Lower lobe of right lung (tissue), 2 donors: ENCODE data around the gene UBAC1. TPM values are rescaled to one million over a fixed set of nuclear protein-coding genes. Genes with fewer than 3 reads are reported as not detected.
A peak's percentile ranks its signal among the peaks of the same experiment; 100 is the strongest.

Experiments used
- ATAC-seq, 2 donors: fragments of 200-7000 bp; cut with Tn5 transposase; one replicate each; pipeline ENCODE4 v1.9.1; 2020 to 2022; ENCODE audit warnings: mild to moderate bottlenecking in 2 of 2, moderate library complexity in 2 of 2
- DNase-seq: peaks from one replicate; pipeline ENCODE4 v3.0.0-alpha.2; 2020
- H3K27ac ChIP-seq: fragments of 200-600 bp; one replicate; pipeline ENCODE4 v1.8.0; 2022
- H3K27me3 ChIP-seq: fragments of 200-600 bp; one replicate; pipeline ENCODE4 v1.8.0; 2022; ENCODE audit warnings: low read depth
- H3K36me3 ChIP-seq: fragments of 200-600 bp; one replicate; pipeline ENCODE4 v1.8.0; 2022; ENCODE audit warnings: mild to moderate bottlenecking
- H3K4me1 ChIP-seq: fragments of 200-600 bp; one replicate; pipeline ENCODE4 v1.8.0; 2022
- H3K4me3 ChIP-seq: fragments of 200-600 bp; one replicate; pipeline ENCODE4 v1.8.0; 2022; ENCODE audit warnings: mild to moderate bottlenecking
- H3K9me3 ChIP-seq: fragments of 200-600 bp; one replicate; pipeline ENCODE4 v1.8.0; 2022
- CTCF ChIP-seq: fragments of 200-600 bp; IDR thresholded peaks from one replicate; pipeline ENCODE4 v1.8.0; 2022; ENCODE audit warnings: antibody characterized with exemption, mild to moderate bottlenecking
- intact Hi-C: fragments of 100-400 bp; cut with DNase I; formaldehyde crosslinking; loops from one replicate; pipeline ENCODE4 v1.11.0; 2022
- total RNA-seq: library from RNA; stranded (reverse); fragmentation: NEBNext Ultra II Directional; extraction: Animal tissue kit (Norgen Biotek cat#: 25700); gene quantifications from one replicate; pipeline ENCODE4 v1.2.1, GENCODE V29; 2021
- donor health status: DM: no; HTN: yes; CAD: no; lungs with severe emphysema.

UBAC1 gene
- total RNA-seq, 1 donor from 2014 or later, result 40.3 TPM

GRCh38 chr9:135998016-135998380, 36.8 kb upstream of the UBAC1 start:
- no peak for TF ChIP-seq CTCF
- no peak overlapping the region for H3K27ac ChIP-seq
- no peak overlapping the region for H3K4me3 ChIP-seq
- intact Hi-C loops, result no loop called here
- no peak for ATAC-seq
- H3K27me3 ChIP-seq, result no peaks in the 10 kb centered on the region
- no peaks in the 10 kb centered on the region for H3K36me3 ChIP-seq
- H3K9me3 ChIP-seq, result no peaks in the 10 kb centered on the region
- H3K4me1 ChIP-seq, result peaks cover 38% of the 10 kb centered on the region
- DNase-seq, result no peak

- no peaks in the 10 kb centered on the region for H3K27me3 ChIP-seq
- peaks cover 38% of the 10 kb centered on the region for H3K4me1 ChIP-seq
- ATAC-seq, result no peak
- H3K4me3 ChIP-seq, result no peak overlapping the region
- no peak overlapping the region for H3K27ac ChIP-seq
- no peaks in the 10 kb centered on the region for H3K36me3 ChIP-seq
- no peak for TF ChIP-seq CTCF
- H3K9me3 ChIP-seq, result no peaks in the 10 kb centered on the region
- no peak for DNase-seq
- intact Hi-C loops, result no loop called here
These were observed 36.2 kb upstream of the UBAC1 start for GRCh38 chr9:135997090-135998015.

GRCh38 chr9:135995816-135996215, 34.6 kb upstream of the UBAC1 start:
- Histone ChIP-seq H3K4me3 (no peak overlapping the region), H3K36me3 (no peaks in the 10 kb centered on the region), H3K9me3 (no peaks in the 10 kb centered on the region), H3K27ac (no peak overlapping the region), H3K4me1 (peaks cover 51% of the 10 kb centered on the region), H3K27me3 (no peaks in the 10 kb centered on the region)
- intact Hi-C loops, result no loop called here
- DNase-seq, result no peak
- no peak for ATAC-seq
- TF ChIP-seq CTCF, result no peak

- ATAC-seq (no peak), DNase-seq (no peak)
- Histone ChIP-seq H3K9me3 (no peaks in the 10 kb centered on the region), H3K36me3 (no peaks in the 10 kb centered on the region), H3K27ac (peak overlapping the region; percentile 92), H3K4me1 (peaks cover 60% of the 10 kb centered on the region), H3K27me3 (no peaks in the 10 kb centered on the region), H3K4me3 (no peak overlapping the region)
- intact Hi-C loops, result no loop called here
- no peak for TF ChIP-seq CTCF
These were observed 33.5 kb upstream of the UBAC1 start for GRCh38 chr9:135994501-135995192.

- ATAC-seq (no peak), DNase-seq (peak; percentile 40)
- no peaks in the 10 kb centered on the region for H3K9me3 ChIP-seq
- H3K4me1 ChIP-seq, result peaks cover 66% of the 10 kb centered on the region
- H3K27ac ChIP-seq, result peak overlapping the region; percentile 92
- H3K36me3 ChIP-seq, result no peaks in the 10 kb centered on the region
- intact Hi-C loops, result no loop called here
- no peaks in the 10 kb centered on the region for H3K27me3 ChIP-seq
- peak overlapping the region; percentile 52 for H3K4me3 ChIP-seq
- TF ChIP-seq CTCF, result no peak
These were observed 32.8 kb upstream of the UBAC1 start for GRCh38 chr9:135993765-135994500.
